Fibroblast of villous mesenchyme (primary cell): ENCODE results near the gene SYT1. TPM values are rescaled to one million over a fixed set of nuclear protein-coding genes. Genes with fewer than 3 reads are reported as not detected.

ENCODE experiments used
- DNase-seq: peaks from one replicate; pipeline ENCODE4 v3.0.0-alpha.2; 2010; ENCODE audit warnings: low read depth
- H3K4me3 ChIP-seq: 2 replicates; pipeline ENCODE4 v1.5.1; 2011; ENCODE audit warnings: low read depth, mild to moderate bottlenecking, low read length
- total RNA-seq: library from RNA; depleted of rRNA; stranded (reverse); fragments of >200 nt; gene quantifications from 2 replicates; pipeline ENCODE4 v1.2.3, GENCODE V29; 2012
- TF ChIP-seq, protein P1 (sequence below): IDR thresholded peaks from 2 replicates; pipeline ENCODE4 v1.5.1; 2012; ENCODE audit warnings: low read depth, mild to moderate bottlenecking, low read length; ENCODE audit not compliant: insufficient read depth

SYT1 gene
- total RNA-seq, 1 donor = 3.9 TPM

DNA sequence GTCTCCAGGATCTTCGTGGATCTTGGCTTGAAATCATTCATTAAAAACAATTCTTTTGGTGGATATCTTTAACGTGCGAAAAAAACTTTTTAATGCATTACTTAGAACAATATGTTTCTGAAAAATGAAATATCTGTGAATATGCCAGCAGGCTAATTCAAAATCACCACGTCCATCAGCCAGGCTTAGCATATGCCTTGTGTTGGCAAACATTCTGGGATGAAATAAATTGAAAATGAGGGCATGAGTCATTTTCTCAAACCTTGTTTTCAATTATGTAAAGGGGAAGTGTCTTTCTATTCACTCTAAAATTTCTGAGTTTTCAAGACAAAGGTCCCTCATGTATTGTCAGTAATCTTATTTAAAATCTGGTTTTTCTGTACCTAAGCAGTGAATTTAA, 432.3 kb downstream of the SYT1 start:
- DNase-seq = no peak
- TF ChIP-seq, protein P1, sequence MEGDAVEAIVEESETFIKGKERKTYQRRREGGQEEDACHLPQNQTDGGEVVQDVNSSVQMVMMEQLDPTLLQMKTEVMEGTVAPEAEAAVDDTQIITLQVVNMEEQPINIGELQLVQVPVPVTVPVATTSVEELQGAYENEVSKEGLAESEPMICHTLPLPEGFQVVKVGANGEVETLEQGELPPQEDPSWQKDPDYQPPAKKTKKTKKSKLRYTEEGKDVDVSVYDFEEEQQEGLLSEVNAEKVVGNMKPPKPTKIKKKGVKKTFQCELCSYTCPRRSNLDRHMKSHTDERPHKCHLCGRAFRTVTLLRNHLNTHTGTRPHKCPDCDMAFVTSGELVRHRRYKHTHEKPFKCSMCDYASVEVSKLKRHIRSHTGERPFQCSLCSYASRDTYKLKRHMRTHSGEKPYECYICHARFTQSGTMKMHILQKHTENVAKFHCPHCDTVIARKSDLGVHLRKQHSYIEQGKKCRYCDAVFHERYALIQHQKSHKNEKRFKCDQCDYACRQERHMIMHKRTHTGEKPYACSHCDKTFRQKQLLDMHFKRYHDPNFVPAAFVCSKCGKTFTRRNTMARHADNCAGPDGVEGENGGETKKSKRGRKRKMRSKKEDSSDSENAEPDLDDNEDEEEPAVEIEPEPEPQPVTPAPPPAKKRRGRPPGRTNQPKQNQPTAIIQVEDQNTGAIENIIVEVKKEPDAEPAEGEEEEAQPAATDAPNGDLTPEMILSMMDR = no peak
- H3K4me3 ChIP-seq = no peak overlapping the region

DNA sequence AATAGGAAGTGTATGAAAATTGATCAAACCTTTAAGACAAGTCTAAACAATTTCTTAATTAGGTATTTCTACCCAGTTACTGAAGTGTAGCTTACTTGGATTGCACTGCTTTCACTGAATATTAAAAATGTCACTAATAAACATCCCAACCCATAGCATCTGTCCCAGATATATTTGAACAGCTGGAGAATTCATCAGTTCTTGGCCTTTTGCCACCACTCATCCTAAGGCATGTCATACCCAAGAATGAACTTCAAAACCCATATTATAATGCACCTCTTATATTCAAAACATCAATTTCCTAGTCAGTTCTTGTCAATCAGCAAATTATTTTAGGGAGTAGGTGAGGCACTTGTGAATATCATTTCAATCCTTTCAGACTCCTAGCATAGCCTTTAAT, 433.9 kb downstream of the SYT1 start:
- no peak overlapping the region for H3K4me3 ChIP-seq
- no peak for DNase-seq
- TF ChIP-seq, protein P1 = no peak

DNA sequence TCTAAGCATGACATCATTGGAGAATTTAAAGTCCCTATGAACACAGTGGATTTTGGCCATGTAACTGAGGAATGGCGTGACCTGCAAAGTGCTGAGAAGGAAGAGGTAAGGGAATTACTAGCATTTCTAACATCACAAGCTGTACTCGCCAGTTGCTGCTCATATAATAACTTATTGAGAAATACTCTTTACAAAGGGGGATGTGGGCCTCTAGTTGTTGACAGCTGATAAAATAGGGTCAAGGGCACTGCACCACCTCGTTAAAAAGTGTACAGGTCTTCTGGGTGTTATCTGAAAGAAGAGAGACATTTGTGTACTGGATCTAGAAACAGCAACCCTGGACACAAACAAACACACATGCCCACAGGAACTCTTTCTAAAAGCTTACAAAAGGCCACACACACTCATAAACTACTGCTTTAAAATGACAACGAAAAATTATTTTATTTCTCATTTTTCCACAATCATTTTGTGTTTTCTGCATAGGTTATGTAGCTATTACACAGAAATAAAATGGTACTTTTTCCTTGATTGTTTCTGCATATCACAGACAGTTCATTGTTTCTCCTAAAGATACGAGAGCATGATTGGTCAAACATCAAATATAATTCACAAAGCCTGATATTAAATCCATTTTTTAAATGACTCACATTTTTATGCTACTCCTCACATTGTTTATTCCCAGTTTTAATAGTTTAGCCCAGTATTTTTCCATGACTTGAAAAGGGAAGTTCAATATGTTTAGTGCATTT, 435.0 kb downstream of the SYT1 start:
- TF ChIP-seq, protein P1 = no peak
- no peak overlapping the region for H3K4me3 ChIP-seq
- DNase-seq = no peak

DNA sequence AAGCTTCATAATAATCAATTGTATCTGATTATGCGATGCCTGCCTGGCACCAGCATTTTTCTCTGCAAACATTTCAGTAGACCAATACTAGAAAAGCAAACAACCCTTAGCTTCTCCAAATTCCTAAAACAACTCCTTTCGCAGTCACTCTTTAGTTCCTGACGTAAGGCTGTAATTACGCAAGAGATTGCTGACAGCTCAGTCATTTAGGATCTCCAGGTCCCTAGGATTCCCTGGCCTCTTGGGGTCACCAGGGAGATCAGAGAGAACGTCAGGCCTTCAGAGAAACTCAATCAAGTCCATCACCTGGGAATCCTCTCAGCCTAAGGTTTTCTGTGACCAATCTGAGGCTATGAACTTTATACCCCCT, 435.6 kb downstream of the SYT1 start:
- H3K4me3 ChIP-seq = no peak overlapping the region
- DNase-seq = peak; percentile 81

DNA sequence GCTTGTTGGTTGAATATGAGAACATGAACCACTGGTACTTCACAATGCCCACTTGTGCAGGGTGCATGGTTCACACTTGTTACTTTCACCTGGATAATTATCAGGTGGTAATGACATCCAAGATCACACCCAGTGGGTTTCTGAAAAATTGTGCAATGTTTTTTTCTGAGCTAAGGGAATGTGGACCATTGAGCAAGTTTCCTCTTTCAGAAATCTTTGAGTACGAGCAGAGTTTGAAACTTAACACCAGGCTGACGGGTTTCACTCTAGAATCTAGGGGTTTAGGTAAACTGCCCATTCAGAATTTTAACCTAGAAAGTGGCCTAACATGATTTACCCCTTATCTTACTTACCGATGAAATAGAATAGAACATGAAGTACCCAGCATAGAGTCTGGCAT, 436.6 kb downstream of the SYT1 start:
- no peak overlapping the region for H3K4me3 ChIP-seq
- TF ChIP-seq, protein P1 = no peak

More for the DNA sequence above, 435.6 kb downstream of the SYT1 start:
- TF ChIP-seq, protein P1 = no peak

DNA sequence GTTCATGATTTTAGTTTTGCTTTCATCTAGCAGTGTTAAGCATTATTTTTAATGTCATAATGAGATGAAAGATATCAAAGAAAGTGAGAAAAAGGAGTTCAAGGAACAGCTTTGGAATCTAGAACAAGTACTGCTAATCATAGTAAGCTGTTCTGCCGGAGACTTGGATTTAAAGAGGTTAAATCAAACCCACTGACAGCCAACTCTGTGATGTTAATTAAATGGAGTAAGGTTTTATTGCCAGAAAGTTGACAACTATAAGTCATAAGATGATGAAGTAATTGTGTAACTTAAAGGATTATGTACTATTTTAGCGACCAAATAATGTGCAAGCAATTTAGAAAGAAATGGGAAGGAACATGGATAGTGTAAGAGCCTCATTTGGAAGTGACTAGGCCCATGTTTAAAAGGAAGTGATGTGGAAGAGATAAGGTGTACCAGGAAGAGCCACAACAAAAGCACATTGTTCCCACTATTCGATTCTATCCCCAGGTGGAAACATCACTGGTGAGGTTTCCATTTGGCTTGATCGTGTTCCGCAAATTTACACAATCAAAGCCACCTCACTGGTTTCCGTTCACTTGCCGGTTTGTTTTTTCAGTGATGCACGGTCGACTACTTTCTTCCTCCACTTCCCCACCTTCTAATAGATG, 437.7 kb downstream of the SYT1 start:
- TF ChIP-seq, protein P1 = no peak

More for the DNA sequence above, 436.6 kb downstream of the SYT1 start:
- no peak for DNase-seq

More for the DNA sequence above, 437.7 kb downstream of the SYT1 start:
- H3K4me3 ChIP-seq = no peak overlapping the region
- no peak for DNase-seq
